Keratinocyte (primary cell): ENCODE data around the gene CMC1. TPM values are rescaled to one million over a fixed set of nuclear protein-coding genes. Genes with fewer than 3 reads are reported as not detected.

Experiments used
- DNase-seq: peaks from one replicate; pipeline ENCODE4 v3.0.0-alpha.2; 2011; ENCODE audit warnings: low read depth, missing footprints, low spot score
- FAIRE-seq: peaks from 2 replicates; lab custom pipeline; 2011; peaks lifted over from hg19 to GRCh38; lab: Jason Lieb, UNC
- H2AFZ ChIP-seq: 2 replicates; pipeline ENCODE4 v1.6.0; 2012; ENCODE audit warnings: low read length, control low read depth, inconsistent platforms; ENCODE audit not compliant: control insufficient read depth
- H3K27ac ChIP-seq: 2 replicates; pipeline ENCODE4 v1.5.1; 2011; ENCODE audit warnings: low read length; ENCODE audit not compliant: control insufficient read depth, insufficient read depth
- H3K27me3 ChIP-seq: 3 replicates; pipeline ENCODE4 v1.6.0; 2011; ENCODE audit warnings: low read length; ENCODE audit not compliant: control insufficient read depth, insufficient read depth; ENCODE audit errors: extremely low read depth
- H3K36me3 ChIP-seq, 2 experiments: 2 replicates in 1 of 2; 3 replicates in 1 of 2; pipeline ENCODE4 v1.5.1; 2011; ENCODE audit warnings: low read length in 2 of 2, mild to moderate bottlenecking in 1 of 2; ENCODE audit not compliant: control insufficient read depth in 2 of 2, insufficient read depth in 2 of 2; ENCODE audit errors: extremely low read depth in 1 of 2
- H3K4me1 ChIP-seq: 3 replicates; pipeline ENCODE4 v1.5.1; 2011; ENCODE audit warnings: low read length; ENCODE audit not compliant: control insufficient read depth, insufficient read depth; ENCODE audit errors: extremely low read depth
- H3K4me2 ChIP-seq: 3 replicates; pipeline ENCODE4 v1.6.0; 2011; ENCODE audit warnings: low read depth, low read length; ENCODE audit not compliant: control insufficient read depth, insufficient read depth; ENCODE audit errors: extremely low read depth
- H3K4me3 ChIP-seq, 3 experiments: fragments of 200-600 bp in 1 of 3; sonication (generic) in 1 of 3; 2 replicates in 2 of 3; 3 replicates in 1 of 3; pipeline ENCODE4 v1.5.1; 2011 to 2016; ENCODE audit warnings: low read length in 3 of 3, mild to moderate bottlenecking in 3 of 3, control low read depth in 2 of 3, inconsistent platforms in 1 of 3, low read depth in 1 of 3, mixed read lengths in 1 of 3, mixed run types in 1 of 3, moderate library complexity in 1 of 3; ENCODE audit not compliant: control insufficient read depth in 2 of 3, insufficient read depth in 2 of 3; ENCODE audit errors: extremely low read depth in 1 of 3
- H3K79me2 ChIP-seq: 2 replicates; pipeline ENCODE4 v1.6.0; 2012; ENCODE audit warnings: low read length; ENCODE audit not compliant: control insufficient read depth, insufficient read depth
- H3K9ac ChIP-seq: 3 replicates; pipeline ENCODE4 v1.6.0; 2011; ENCODE audit warnings: low read length; ENCODE audit not compliant: control insufficient read depth, insufficient read depth; ENCODE audit errors: extremely low read depth
- H3K9me1 ChIP-seq: 3 replicates; pipeline ENCODE4 v1.6.0; 2011; ENCODE audit warnings: low read length; ENCODE audit not compliant: control insufficient read depth, insufficient read depth; ENCODE audit errors: extremely low read depth
- H3K9me3 ChIP-seq: 2 replicates; pipeline ENCODE4 v1.5.1; 2012; ENCODE audit warnings: low read depth, low read length; ENCODE audit not compliant: control insufficient read depth
- H4K20me1 ChIP-seq: 3 replicates; pipeline ENCODE4 v1.6.0; 2011; ENCODE audit warnings: low read length; ENCODE audit not compliant: control insufficient read depth, insufficient read depth; ENCODE audit errors: extremely low read depth
- CTCF ChIP-seq, 3 experiments: IDR thresholded peaks in 1 of 3; conservative IDR thresholded peaks in 1 of 3; optimal IDR thresholded peaks in 1 of 3; 2 replicates in 2 of 3; 3 replicates in 1 of 3; pipeline versions ENCODE3 to v1.5.1; 2011; ENCODE audit warnings: low read length in 3 of 3, mild to moderate bottlenecking in 3 of 3, moderate library complexity in 2 of 3, control low read depth in 1 of 3, inconsistent platforms in 1 of 3; ENCODE audit not compliant: insufficient read depth in 2 of 3; ENCODE audit errors: extremely low read depth in 1 of 3
- EZH2 ChIP-seq: IDR thresholded peaks from one replicate; pipeline ENCODE4 v1.6.1; 2012; ENCODE audit warnings: inconsistent platforms, mild to moderate bottlenecking, low read length, moderate library complexity
- dilution Hi-C: fragments of 300-500 bp; cut with MboI; formaldehyde crosslinking; loops from one replicate; pipeline ENCODE4 v1.7.0; 2020; ENCODE audit warnings: low sequenced_read_pairs; ENCODE audit not compliant: extremely low pct_ligation_motif_present
- polyA plus RNA-seq, 5 experiments: library from polyadenylated mRNA; depleted of rRNA in 3 of 5; stranded (reverse) in 3 of 5; stranded (forward) in 1 of 5; unstranded in 1 of 5; fragments of >200 nt; gene quantifications; 1 replicate in 1 of 5; 2 replicates in 3 of 5; 3 replicates in 1 of 5; pipeline versions ENCODE4 v1.2.1 to v1.2.3, GENCODE V29; 2011 to 2012; ENCODE audit warnings: missing spikeins in 2 of 5, low read depth in 1 of 5, low replicate concordance in 1 of 5

Gene CMC1
- polyA plus RNA-seq, 1 donor (not counting 4 experiments of a cell fraction or from before 2014, with no cell fraction given), result 23.9 TPM

DNA sequence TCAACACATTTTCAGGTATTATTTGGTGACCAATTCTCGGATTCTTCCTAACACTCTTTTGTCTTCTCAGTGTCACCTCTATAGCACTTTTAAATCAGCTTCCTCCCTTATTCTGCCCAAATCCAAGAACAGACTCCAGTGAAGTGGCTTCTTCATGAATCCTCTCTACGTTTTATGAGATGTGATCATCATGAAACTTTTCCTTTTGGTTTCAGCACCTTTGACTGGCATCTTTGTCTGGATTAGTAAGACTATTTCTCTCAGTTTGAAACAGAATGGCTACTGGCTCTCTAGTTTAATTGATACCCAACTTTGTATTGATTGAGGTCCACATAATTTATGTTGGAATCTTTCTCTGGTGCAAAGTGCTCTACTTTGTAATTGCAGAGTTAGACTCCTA, 45.6 kb downstream of the CMC1 start:
- H3K27ac ChIP-seq, result no peak overlapping the region
- no peaks in the 10 kb centered on the region for H3K9me1 ChIP-seq
- FAIRE-seq (no peak), DNase-seq (no peak)
- H3K79me2 ChIP-seq, result no peaks in the 10 kb centered on the region
- no peaks in the 10 kb centered on the region for H3K27me3 ChIP-seq
- H2AFZ ChIP-seq, result no peak overlapping the region
- no peaks in the 10 kb centered on the region for H3K9me3 ChIP-seq
- TF ChIP-seq CTCF (optimal IDR thresholded peaks at IDR 0.05 in 1 of 3, IDR thresholded peaks at IDR 0.05 in 1 of 3, conservative IDR thresholded peaks at IDR 0.05 in 1 of 3; ENCODE audit: extremely low read depth in 1 of 3, insufficient read depth in 2 of 3, low read length in 3 of 3) (no peak), EZH2 (no peak)
- H3K4me1 ChIP-seq, result no peaks in the 10 kb centered on the region
- no peaks in the 10 kb centered on the region for H3K36me3 ChIP-seq
- H4K20me1 ChIP-seq, result no peaks in the 10 kb centered on the region
- H3K4me3 ChIP-seq, result no peak overlapping the region
- dilution Hi-C loops, result no loop called here
- no peak overlapping the region for H3K4me2 ChIP-seq
- H3K9ac ChIP-seq, result no peak overlapping the region

- Histone ChIP-seq H3K27me3 (no peaks in the 10 kb centered on the region), H3K9me1 (no peaks in the 10 kb centered on the region), H2AFZ (no peak overlapping the region), H3K4me1 (no peaks in the 10 kb centered on the region), H3K4me2 (no peak overlapping the region), H3K4me3 (no peak overlapping the region), H4K20me1 (no peaks in the 10 kb centered on the region), H3K9me3 (no peaks in the 10 kb centered on the region), H3K79me2 (no peaks in the 10 kb centered on the region), H3K9ac (no peak overlapping the region), H3K36me3 (no peaks in the 10 kb centered on the region), H3K27ac (no peak overlapping the region)
- FAIRE-seq (no peak), DNase-seq (no peak)
- dilution Hi-C loops, result no loop called here
- TF ChIP-seq CTCF (optimal IDR thresholded peaks at IDR 0.05 in 1 of 3, IDR thresholded peaks at IDR 0.05 in 1 of 3, conservative IDR thresholded peaks at IDR 0.05 in 1 of 3; ENCODE audit: extremely low read depth in 1 of 3, insufficient read depth in 2 of 3, low read length in 3 of 3) (no peak), EZH2 (no peak)
These were observed 49.5 kb downstream of the CMC1 start for GRCh38 chr3:28290863-28291300.
